ENCODE measurements around the gene ADRA2B.
"Not testable (repeated sequence)": the region's sequence is repeated elsewhere in the genome, so short reads cannot be mapped to it uniquely, and the experiment has no call there.

Gene ADRA2B

GRCh38 chr2:96143231-96143847 lies 27.0 kb upstream of the ADRA2B start:
- peak overlapping the region; percentile 84 for H3K4me3 ChIP-seq (ENCODE audit: low read depth, low read length)
- DNase-seq (ENCODE audit: low read depth) = no peak
- TF ChIP-seq MYC (IDR thresholded peaks at IDR 0.05; ENCODE audit: low read depth, low read length) = no peak
- TF ChIP-seq, protein P1, sequence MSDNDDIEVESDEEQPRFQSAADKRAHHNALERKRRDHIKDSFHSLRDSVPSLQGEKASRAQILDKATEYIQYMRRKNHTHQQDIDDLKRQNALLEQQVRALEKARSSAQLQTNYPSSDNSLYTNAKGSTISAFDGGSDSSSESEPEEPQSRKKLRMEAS (IDR thresholded peaks at IDR 0.05; ENCODE audit: low read depth, low read length) = no peak
- no peak for TF ChIP-seq POLR2A (IDR thresholded peaks at IDR 0.05; ENCODE audit: extremely low read depth, insufficient read length)
- no peak for TF ChIP-seq CTCF (IDR thresholded peaks at IDR 0.05; ENCODE audit: low read depth, low read length)

DNA sequence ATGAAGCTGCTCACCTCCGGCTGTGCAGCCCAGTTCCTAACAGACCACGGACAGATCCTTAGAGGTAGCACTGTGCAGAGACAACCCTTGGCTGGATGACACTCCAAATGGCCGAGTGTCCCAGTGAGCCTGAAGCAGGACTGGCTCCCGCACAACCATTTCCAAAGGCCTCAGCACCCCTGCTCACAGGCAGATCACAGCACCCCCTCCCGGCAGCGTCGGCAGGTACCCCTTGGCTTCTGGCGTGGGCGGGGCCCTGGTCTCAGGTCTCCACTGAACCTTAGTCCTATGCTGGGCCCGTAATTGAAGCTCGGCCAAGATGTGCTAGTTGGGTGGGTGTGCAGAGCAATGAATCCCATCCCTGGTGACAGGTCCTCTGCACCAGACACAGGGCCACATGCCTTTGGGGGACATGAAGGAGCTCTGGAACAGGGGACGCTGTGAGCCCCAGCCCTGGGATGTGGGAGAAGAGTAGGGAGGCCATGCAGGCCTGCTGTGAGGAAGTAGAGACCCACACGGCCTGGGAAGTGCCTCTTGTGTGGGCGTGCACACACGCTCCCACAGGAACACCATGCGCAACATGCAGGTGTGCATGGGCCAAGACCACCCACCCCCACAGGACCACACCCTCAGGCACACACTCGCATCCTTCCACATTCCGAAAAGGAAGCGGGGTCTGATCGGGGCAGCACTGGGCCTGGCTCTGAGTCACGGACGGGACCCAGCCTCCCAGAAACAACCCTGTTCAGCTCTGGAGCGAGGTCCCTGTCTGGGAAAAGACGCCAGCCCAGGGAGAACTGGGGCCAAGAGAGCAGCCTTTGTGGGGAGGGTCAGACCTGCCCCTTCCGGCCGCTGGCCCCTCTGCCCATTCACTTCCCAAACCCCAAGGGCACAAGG lies 26.1 kb upstream of the ADRA2B start:
- peak overlapping the region; percentile 84 for H3K4me3 ChIP-seq (ENCODE audit: low read depth, low read length)
- TF ChIP-seq MYC (IDR thresholded peaks at IDR 0.05; ENCODE audit: low read depth, low read length) (no peak), POLR2A (IDR thresholded peaks at IDR 0.05; ENCODE audit: extremely low read depth, insufficient read length) (no peak), CTCF (IDR thresholded peaks at IDR 0.05; ENCODE audit: low read depth, low read length) (no peak)
- TF ChIP-seq, protein P1 (IDR thresholded peaks at IDR 0.05; ENCODE audit: low read depth, low read length) = no peak
- DNase-seq (ENCODE audit: low read depth) = peak; percentile 40

DNA sequence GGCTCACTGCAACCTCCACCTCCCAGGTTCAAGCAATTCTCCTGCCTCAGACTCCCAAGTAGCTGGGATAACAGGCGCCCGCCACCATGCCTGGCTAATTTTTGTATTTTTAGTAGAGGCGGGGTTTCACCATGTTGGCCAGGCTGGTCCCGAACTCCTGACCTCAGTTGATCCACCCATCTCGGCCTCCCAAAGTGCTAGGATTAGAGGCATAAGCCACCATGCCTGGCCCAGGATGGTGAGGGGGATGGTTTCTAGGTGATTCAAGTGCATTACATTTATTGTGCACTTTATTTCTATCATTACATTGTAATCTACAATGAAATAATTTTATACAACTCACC lies 25.2 kb upstream of the ADRA2B start:
- not testable (repeated sequence) for DNase-seq (ENCODE audit: low read depth); H3K4me3 ChIP-seq (ENCODE audit: low read depth, low read length)

- TF ChIP-seq, protein P1 (IDR thresholded peaks at IDR 0.05; ENCODE audit: low read depth, low read length) = no peak
- TF ChIP-seq CTCF (IDR thresholded peaks at IDR 0.05; ENCODE audit: low read depth, low read length) (no peak), POLR2A (IDR thresholded peaks at IDR 0.05; ENCODE audit: extremely low read depth, insufficient read length) (no peak), MYC (IDR thresholded peaks at IDR 0.05; ENCODE audit: low read depth, low read length) (no peak)
- H3K4me3 ChIP-seq (ENCODE audit: low read depth, low read length) = no peak overlapping the region
- DNase-seq (ENCODE audit: low read depth) = no peak
These were observed 24.7 kb upstream of the ADRA2B start for GRCh38 chr2:96140941-96141623.

GRCh38 chr2:96139181-96139758 lies 22.9 kb upstream of the ADRA2B start:
- TF ChIP-seq POLR2A (IDR thresholded peaks at IDR 0.05; ENCODE audit: extremely low read depth, insufficient read length) = no peak
- no peak for TF ChIP-seq MYC (IDR thresholded peaks at IDR 0.05; ENCODE audit: low read depth, low read length)
- TF ChIP-seq CTCF (IDR thresholded peaks at IDR 0.05; ENCODE audit: low read depth, low read length) = no peak
- TF ChIP-seq, protein P1 (IDR thresholded peaks at IDR 0.05; ENCODE audit: low read depth, low read length) = no peak
- no peak for DNase-seq (ENCODE audit: low read depth)
- no peak overlapping the region for H3K4me3 ChIP-seq (ENCODE audit: low read depth, low read length)
